Measurements from ENCODE around the gene FKBP3. TPM values are rescaled to one million over a fixed set of nuclear protein-coding genes. Genes with fewer than 3 reads are reported as not detected.

The FKBP3 gene
- total and polyA plus RNA-seq, 2 donors (not counting 3 experiments of a cell fraction or from before 2014, with no cell fraction given) = 23.2 to 92.9 TPM

DNA sequence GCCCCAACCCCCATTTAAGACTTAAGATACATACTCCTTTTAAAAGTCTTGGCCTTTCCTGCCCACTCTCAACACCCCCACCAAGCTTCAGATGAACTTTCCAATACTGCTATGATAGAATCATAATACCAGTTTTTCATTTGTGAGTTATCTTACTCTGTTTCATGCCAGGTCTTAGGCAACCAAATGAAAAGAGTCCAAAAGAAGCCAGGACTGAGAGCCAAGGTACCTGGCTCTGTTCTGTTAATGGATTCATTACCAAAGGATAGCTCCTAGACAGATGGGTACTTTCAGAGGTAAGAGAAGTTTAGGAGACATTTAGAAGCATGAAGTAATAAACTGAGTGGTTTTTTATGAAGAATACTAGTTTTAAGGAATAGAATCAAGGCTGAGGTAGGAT is 35.6 kb upstream of the FKBP3 start:
- no peaks in the 10 kb centered on the region for H3K9me1 ChIP-seq (replicated peaks; ENCODE audit: control insufficient read depth, extremely low read depth, insufficient read depth, low read length)
- TF ChIP-seq POLR2A (IDR thresholded peaks at IDR 0.05; ENCODE audit: low read depth, low read length) (no peak), EZH2 (IDR thresholded peaks at IDR 0.05; ENCODE audit: borderline replicate concordance, low read depth, low read length, severe bottlenecking) (no peak)
- no peak overlapping the region for H3K27ac ChIP-seq (ENCODE audit: insufficient read depth, low read depth, low read length)
- H3K9ac ChIP-seq (replicated peaks; ENCODE audit: extremely low read depth, insufficient read depth, low read length) = no peak overlapping the region
- no peaks in the 10 kb centered on the region for H3K4me1 ChIP-seq (ENCODE audit: control insufficient read depth, extremely low read depth, insufficient read depth, low read length)
- H3K9me3 ChIP-seq (replicated peaks; ENCODE audit: control insufficient read depth, insufficient read depth, low read length) = no peaks in the 10 kb centered on the region
- no peak overlapping the region for H3K4me3 ChIP-seq (replicated peaks in 1 of 3; ENCODE audit: insufficient read depth in 1 of 3, low read depth in 1 of 3, low read length in 3 of 3)
- intact Hi-C loops (cut with micrococcal nuclease) (no loop called here), dilution Hi-C loops (cut with MboI; ENCODE audit: extremely low pct_ligation_motif_present, low sequenced_read_pairs) (no loop called here)
- no peaks in the 10 kb centered on the region for H3K27me3 ChIP-seq (ENCODE audit: control insufficient read depth in 2 of 2, insufficient read depth in 2 of 2, low read length in 2 of 2)
- FAIRE-seq = no peak
- no peaks in the 10 kb centered on the region for H3K79me2 ChIP-seq (ENCODE audit: control insufficient read depth, insufficient read depth, low read length)
- no peak overlapping the region for H3K4me2 ChIP-seq (ENCODE audit: insufficient read depth, low read length)
- POLR2A ChIA-PET = no interaction called here
- H4K20me1 ChIP-seq (replicated peaks; ENCODE audit: control insufficient read depth, extremely low read depth, insufficient read depth, low read length) = no peaks in the 10 kb centered on the region
- CTCF ChIA-PET = interaction anchor here (1.1 kb wide), 1 partner anchor 9 kb away, joined by 3 read pairs; no protein-coding TSS in a partner anchor
- no TSS peak for BruUV-seq (replicated peaks)
- no peak for DNase-seq (ENCODE audit: low read depth, low spot score)
- peaks cover 0 to 7% of the 10 kb centered on the region in 2 experiments for H3K36me3 ChIP-seq (ENCODE audit: control insufficient read depth in 2 of 2, extremely low read depth in 1 of 2, insufficient read depth in 2 of 2, low read length in 2 of 2)
- no peak overlapping the region for H2AFZ ChIP-seq (ENCODE audit: low read depth, low read length)

- BruUV-seq (replicated peaks) = no TSS peak
- dilution Hi-C loops (cut with MboI; ENCODE audit: extremely low pct_ligation_motif_present, low sequenced_read_pairs) = no loop called here
- no peak for TF ChIP-seq GATA2 (IDR thresholded peaks at IDR 0.05; ENCODE audit: insufficient read depth, insufficient read length, low read depth, low read length)
- no peak for TF ChIP-seq JUN (IDR thresholded peaks at IDR 0.05; ENCODE audit: borderline replicate concordance, insufficient read depth, insufficient read length, low read depth)
- TF ChIP-seq MAX (IDR thresholded peaks at IDR 0.05; ENCODE audit: insufficient read depth, insufficient read length) = no peak
- TF ChIP-seq MYC (IDR thresholded peaks at IDR 0.05; ENCODE audit: low read depth, low read length) = no peak
- no peak for TF ChIP-seq POLR2AphosphoS5 (IDR thresholded peaks at IDR 0.05; ENCODE audit: insufficient read depth, low read depth, low read length)
- no peak for TF ChIP-seq POLR2A (IDR thresholded peaks at IDR 0.05; ENCODE audit: low read depth, low read length)
- no peak for TF ChIP-seq EZH2 (IDR thresholded peaks at IDR 0.05; ENCODE audit: borderline replicate concordance, low read depth, low read length, severe bottlenecking)
- TF ChIP-seq CTCF (IDR thresholded peaks at IDR 0.05; ENCODE audit: extremely low read depth in 1 of 2, insufficient read depth in 1 of 2, low read depth in 1 of 2, low read length in 2 of 2) = no peak
- TF ChIP-seq FOS (IDR thresholded peaks at IDR 0.05; ENCODE audit: borderline replicate concordance, insufficient read depth, low read length) = no peak
- Histone ChIP-seq H3K27ac (ENCODE audit: insufficient read depth, low read depth, low read length) (no peak overlapping the region), H3K4me1 (ENCODE audit: control insufficient read depth, extremely low read depth, insufficient read depth, low read length) (no peaks in the 10 kb centered on the region), H3K4me2 (ENCODE audit: insufficient read depth, low read length) (no peak overlapping the region), H3K9ac (replicated peaks; ENCODE audit: extremely low read depth, insufficient read depth, low read length) (no peak overlapping the region), H3K79me2 (ENCODE audit: control insufficient read depth, insufficient read depth, low read length) (no peaks in the 10 kb centered on the region), H4K20me1 (replicated peaks; ENCODE audit: control insufficient read depth, extremely low read depth, insufficient read depth, low read length) (no peaks in the 10 kb centered on the region), H2AFZ (ENCODE audit: low read depth, low read length) (no peak overlapping the region), H3K36me3 (ENCODE audit: control insufficient read depth in 2 of 2, extremely low read depth in 1 of 2, insufficient read depth in 2 of 2, low read length in 2 of 2) (no peaks in the 10 kb centered on the region), H3K4me3 (replicated peaks in 1 of 3; ENCODE audit: insufficient read depth in 1 of 3, low read depth in 1 of 3, low read length in 3 of 3) (no peak overlapping the region), H3K9me1 (replicated peaks; ENCODE audit: control insufficient read depth, extremely low read depth, insufficient read depth, low read length) (no peaks in the 10 kb centered on the region), H3K9me3 (replicated peaks; ENCODE audit: control insufficient read depth, insufficient read depth, low read length) (no peaks in the 10 kb centered on the region), H3K27me3 (ENCODE audit: control insufficient read depth in 2 of 2, insufficient read depth in 2 of 2, low read length in 2 of 2) (no peaks in the 10 kb centered on the region)
- POLR2A ChIA-PET = no interaction called here
- FAIRE-seq (no peak), DNase-seq (ENCODE audit: low read depth, low spot score) (no peak)
- CTCF ChIA-PET = no interaction called here
- intact Hi-C loops (cut with micrococcal nuclease) = no loop called here
Measured at GRCh38 chr14:45156067-45156466, 21.8 kb upstream of the FKBP3 start.

Data from endothelial cell of umbilical vein (primary cell).